ENCODE results near the gene EMC6.
A peak's percentile ranks its signal among the peaks of the same experiment; 100 is the strongest.

Gene EMC6

GRCh38 chr17:3630781-3631180, 37.8 kb upstream of the EMC6 start:
- TF ChIP-seq CTCF (IDR thresholded peaks at IDR 0.05; ENCODE audit: insufficient read depth, low read length, missing control alignments): no peak
- no peak for DNase-seq (ENCODE audit: low read depth, low spot score)
- H3K4me3 ChIP-seq (ENCODE audit: low read depth, low read length): no peak overlapping the region
- ChIA-PET CTCF (no interaction called here), POLR2A (no interaction called here)

- ChIA-PET POLR2A (no interaction called here), CTCF (no interaction called here)
- TF ChIP-seq CTCF (IDR thresholded peaks at IDR 0.05; ENCODE audit: insufficient read depth, low read length, missing control alignments): no peak
- no peak for DNase-seq (ENCODE audit: low read depth, low spot score)
- no peak overlapping the region for H3K4me3 ChIP-seq (ENCODE audit: low read depth, low read length)
Observed at GRCh38 chr17:3632287-3632686, 36.3 kb upstream of the EMC6 start.

- TF ChIP-seq CTCF (IDR thresholded peaks at IDR 0.05; ENCODE audit: insufficient read depth, low read length, missing control alignments): no peak
- CTCF ChIA-PET: interaction anchor here (5.4 kb wide), 1 partner anchor 13 kb away, joined by 40 read pairs; no protein-coding TSS in a partner anchor
- POLR2A ChIA-PET: interaction anchor here (0.8 to 1.4 kb wide), 5 partner anchors 14 to 88 kb away, joined by 3 to 11 read pairs (median 4); partner anchors contain the start of genes EMC6, HASPIN and TAX1BP3
- no peak for DNase-seq (ENCODE audit: low read depth, low spot score)
- peak overlapping the region; percentile 89 for H3K4me3 ChIP-seq (ENCODE audit: low read depth, low read length)
Observed at GRCh38 chr17:3635474-3636153, 33.0 kb upstream of the EMC6 start.

GRCh38 chr17:3636154-3636907, 32.3 kb upstream of the EMC6 start, which contains the start of the genes CTNS and SHPK:
Gene CTNS (plus strand): TSS chr17:3636760. CDS start chr17:3640207, 3,447 bp downstream.
Gene SHPK (minus strand): TSS chr17:3636250. CDS start chr17:3636219, 31 bp downstream.
- peak within 1 kb of the TSS; percentile 89 for H3K4me3 ChIP-seq (ENCODE audit: low read depth, low read length)
- POLR2A ChIA-PET: interaction anchor here (0.7 to 1.4 kb wide), 7 partner anchors 11 to 87 kb away, joined by 3 to 11 read pairs (median 4); partner anchors contain the start of genes EMC6, HASPIN and TAX1BP3
- CTCF ChIA-PET: interaction anchor here (5.4 kb wide), 1 partner anchor 12 kb away, joined by 40 read pairs; no protein-coding TSS in a partner anchor
- DNase-seq (ENCODE audit: low read depth, low spot score): peak; percentile 70
- TF ChIP-seq CTCF (IDR thresholded peaks at IDR 0.05; ENCODE audit: insufficient read depth, low read length, missing control alignments): no peak

- DNase-seq (ENCODE audit: low read depth, low spot score): no peak
- H3K4me3 ChIP-seq (ENCODE audit: low read depth, low read length): peak overlapping the region; percentile 89
- ChIA-PET CTCF (interaction anchor here (1.2 to 5.4 kb wide), 2 partner anchors 11 to 101 kb away, joined by 3 to 40 read pairs; no protein-coding TSS in a partner anchor), POLR2A (interaction anchor here (1.4 kb wide), 2 partner anchors 31 to 86 kb away, joined by 4 to 11 read pairs; partner anchors contain the start of genes EMC6, HASPIN and TAX1BP3)
- TF ChIP-seq CTCF (IDR thresholded peaks at IDR 0.05; ENCODE audit: insufficient read depth, low read length, missing control alignments): no peak
Observed at GRCh38 chr17:3636908-3637373, 31.7 kb upstream of the EMC6 start.

Measured in AG04449 (cell line).